Measurements from ENCODE around the gene LEPROT. TPM values are rescaled to one million over a fixed set of nuclear protein-coding genes. Genes with fewer than 3 reads are reported as not detected.

LEPROT gene
- total and polyA plus RNA-seq, 10 of the 15 experiments (the other 5 are each of a cell fraction or from before 2014, with no cell fraction given): 14.9 to 38.1 (median 17.4) TPM

DNA sequence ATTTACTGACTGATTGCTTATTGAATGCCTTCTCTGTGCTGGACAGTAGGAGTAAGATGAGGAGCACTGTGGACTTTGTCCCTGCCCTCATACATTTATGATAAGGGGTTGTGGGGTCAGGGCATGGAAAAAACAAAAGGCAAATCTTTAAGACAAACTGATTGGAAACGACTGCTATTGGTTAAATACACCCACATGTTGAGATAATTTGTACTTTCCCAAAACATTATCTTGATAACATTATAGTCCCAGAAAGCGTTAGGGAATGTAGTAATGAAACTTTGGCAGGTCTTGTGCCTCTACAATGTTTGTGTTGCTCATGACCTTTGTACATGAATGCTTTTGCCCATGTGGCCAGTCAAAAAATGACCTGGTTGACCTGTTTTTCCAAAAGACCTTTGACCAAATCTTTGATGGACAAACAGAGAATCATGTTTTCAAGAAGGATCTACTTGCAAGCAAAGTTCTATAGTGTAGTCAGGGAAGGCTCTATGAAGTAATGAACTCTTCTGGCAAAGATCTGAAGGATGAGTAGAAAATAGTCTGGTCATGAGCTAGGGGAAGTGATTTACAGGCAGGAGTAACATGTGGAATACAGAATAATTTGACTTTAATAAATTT is 50.9 kb downstream of the LEPROT start:
- Histone ChIP-seq H3K4me3 (no peak overlapping the region), H3K36me3 (ENCODE audit: control insufficient read depth in 2 of 2, insufficient read depth in 2 of 2, low read length in 1 of 2) (no peaks in the 10 kb centered on the region), H3K4me1 (ENCODE audit: control insufficient read depth, insufficient read depth, low read length) (no peaks in the 10 kb centered on the region), H3K79me2 (ENCODE audit: control insufficient read depth, insufficient read depth, low read length) (no peaks in the 10 kb centered on the region), H2AFZ (ENCODE audit: control insufficient read depth, low read depth, low read length) (no peak overlapping the region), H3K27ac (ENCODE audit: control insufficient read depth, insufficient read depth) (no peak overlapping the region), H4K20me1 (ENCODE audit: control insufficient read depth, insufficient read depth) (no peaks in the 10 kb centered on the region), H3K9ac (ENCODE audit: control insufficient read depth, insufficient read depth, low read length) (no peak overlapping the region), H3K27me3 (replicated peaks in 1 of 2; ENCODE audit: control insufficient read depth in 2 of 2, insufficient read depth in 2 of 2, low read length in 1 of 2) (no peaks in the 10 kb centered on the region), H3K9me3 (replicated peaks; ENCODE audit: control insufficient read depth, insufficient read depth, low read length) (no peaks in the 10 kb centered on the region), H3K4me2 (ENCODE audit: control insufficient read depth, insufficient read depth) (no peak overlapping the region)
- SMC1A ChIA-PET (ENCODE audit: uncharacterized antibody, unreplicated experiment): no interaction called here
- CTCF ChIA-PET: no interaction called here
- TF ChIP-seq, protein P1, sequence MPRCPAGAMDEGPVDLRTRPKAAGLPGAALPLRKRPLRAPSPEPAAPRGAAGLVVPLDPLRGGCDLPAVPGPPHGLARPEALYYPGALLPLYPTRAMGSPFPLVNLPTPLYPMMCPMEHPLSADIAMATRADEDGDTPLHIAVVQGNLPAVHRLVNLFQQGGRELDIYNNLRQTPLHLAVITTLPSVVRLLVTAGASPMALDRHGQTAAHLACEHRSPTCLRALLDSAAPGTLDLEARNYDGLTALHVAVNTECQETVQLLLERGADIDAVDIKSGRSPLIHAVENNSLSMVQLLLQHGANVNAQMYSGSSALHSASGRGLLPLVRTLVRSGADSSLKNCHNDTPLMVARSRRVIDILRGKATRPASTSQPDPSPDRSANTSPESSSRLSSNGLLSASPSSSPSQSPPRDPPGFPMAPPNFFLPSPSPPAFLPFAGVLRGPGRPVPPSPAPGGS (IDR thresholded peaks at IDR 0.05; ENCODE audit: borderline replicate concordance, insufficient read depth, low read depth, low read length, poor library complexity, severe bottlenecking): no peak
- TF ChIP-seq GATAD2B (conservative IDR thresholded peaks at IDR 0.05; ENCODE audit: low read depth): no peak
- no peak for TF ChIP-seq ESRRA (IDR thresholded peaks at IDR 0.05; ENCODE audit: low read length)
- no peak for TF ChIP-seq KDM1A (IDR thresholded peaks at IDR 0.05; ENCODE audit: borderline replicate concordance)
- no peak for TF ChIP-seq RCOR1 (conservative IDR thresholded peaks at IDR 0.05; ENCODE audit: low read depth, low read length)
- TF ChIP-seq NFYA (IDR thresholded peaks at IDR 0.05; ENCODE audit: borderline replicate concordance, low read depth, low read length): no peak
- TF ChIP-seq RELA (IDR thresholded peaks at IDR 0.05; ENCODE audit: borderline replicate concordance, partially characterized antibody): no peak
- no peak for TF ChIP-seq WRNIP1 (IDR thresholded peaks at IDR 0.05; ENCODE audit: borderline replicate concordance, low read depth, low read length)
- TF ChIP-seq, protein P2, sequence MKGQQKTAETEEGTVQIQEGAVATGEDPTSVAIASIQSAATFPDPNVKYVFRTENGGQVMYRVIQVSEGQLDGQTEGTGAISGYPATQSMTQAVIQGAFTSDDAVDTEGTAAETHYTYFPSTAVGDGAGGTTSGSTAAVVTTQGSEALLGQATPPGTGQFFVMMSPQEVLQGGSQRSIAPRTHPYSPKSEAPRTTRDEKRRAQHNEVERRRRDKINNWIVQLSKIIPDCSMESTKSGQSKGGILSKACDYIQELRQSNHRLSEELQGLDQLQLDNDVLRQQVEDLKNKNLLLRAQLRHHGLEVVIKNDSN (IDR thresholded peaks at IDR 0.05; ENCODE audit: borderline replicate concordance, extremely low read length, insufficient read depth, low read depth, low read length): no peak
- TF ChIP-seq TARDBP (IDR thresholded peaks at IDR 0.05; ENCODE audit: borderline replicate concordance): no peak
- TF ChIP-seq, protein P3, sequence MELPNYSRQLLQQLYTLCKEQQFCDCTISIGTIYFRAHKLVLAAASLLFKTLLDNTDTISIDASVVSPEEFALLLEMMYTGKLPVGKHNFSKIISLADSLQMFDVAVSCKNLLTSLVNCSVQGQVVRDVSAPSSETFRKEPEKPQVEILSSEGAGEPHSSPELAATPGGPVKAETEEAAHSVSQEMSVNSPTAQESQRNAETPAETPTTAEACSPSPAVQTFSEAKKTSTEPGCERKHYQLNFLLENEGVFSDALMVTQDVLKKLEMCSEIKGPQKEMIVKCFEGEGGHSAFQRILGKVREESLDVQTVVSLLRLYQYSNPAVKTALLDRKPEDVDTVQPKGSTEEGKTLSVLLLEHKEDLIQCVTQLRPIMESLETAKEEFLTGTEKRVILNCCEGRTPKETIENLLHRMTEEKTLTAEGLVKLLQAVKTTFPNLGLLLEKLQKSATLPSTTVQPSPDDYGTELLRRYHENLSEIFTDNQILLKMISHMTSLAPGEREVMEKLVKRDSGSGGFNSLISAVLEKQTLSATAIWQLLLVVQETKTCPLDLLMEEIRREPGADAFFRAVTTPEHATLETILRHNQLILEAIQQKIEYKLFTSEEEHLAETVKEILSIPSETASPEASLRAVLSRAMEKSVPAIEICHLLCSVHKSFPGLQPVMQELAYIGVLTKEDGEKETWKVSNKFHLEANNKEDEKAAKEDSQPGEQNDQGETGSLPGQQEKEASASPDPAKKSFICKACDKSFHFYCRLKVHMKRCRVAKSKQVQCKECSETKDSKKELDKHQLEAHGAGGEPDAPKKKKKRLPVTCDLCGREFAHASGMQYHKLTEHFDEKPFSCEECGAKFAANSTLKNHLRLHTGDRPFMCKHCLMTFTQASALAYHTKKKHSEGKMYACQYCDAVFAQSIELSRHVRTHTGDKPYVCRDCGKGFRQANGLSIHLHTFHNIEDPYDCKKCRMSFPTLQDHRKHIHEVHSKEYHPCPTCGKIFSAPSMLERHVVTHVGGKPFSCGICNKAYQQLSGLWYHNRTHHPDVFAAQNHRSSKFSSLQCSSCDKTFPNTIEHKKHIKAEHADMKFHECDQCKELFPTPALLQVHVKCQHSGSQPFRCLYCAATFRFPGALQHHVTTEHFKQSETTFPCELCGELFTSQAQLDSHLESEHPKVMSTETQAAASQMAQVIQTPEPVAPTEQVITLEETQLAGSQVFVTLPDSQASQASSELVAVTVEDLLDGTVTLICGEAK (IDR thresholded peaks at IDR 0.05; ENCODE audit: borderline replicate concordance): no peak
- TF ChIP-seq, protein P4, sequence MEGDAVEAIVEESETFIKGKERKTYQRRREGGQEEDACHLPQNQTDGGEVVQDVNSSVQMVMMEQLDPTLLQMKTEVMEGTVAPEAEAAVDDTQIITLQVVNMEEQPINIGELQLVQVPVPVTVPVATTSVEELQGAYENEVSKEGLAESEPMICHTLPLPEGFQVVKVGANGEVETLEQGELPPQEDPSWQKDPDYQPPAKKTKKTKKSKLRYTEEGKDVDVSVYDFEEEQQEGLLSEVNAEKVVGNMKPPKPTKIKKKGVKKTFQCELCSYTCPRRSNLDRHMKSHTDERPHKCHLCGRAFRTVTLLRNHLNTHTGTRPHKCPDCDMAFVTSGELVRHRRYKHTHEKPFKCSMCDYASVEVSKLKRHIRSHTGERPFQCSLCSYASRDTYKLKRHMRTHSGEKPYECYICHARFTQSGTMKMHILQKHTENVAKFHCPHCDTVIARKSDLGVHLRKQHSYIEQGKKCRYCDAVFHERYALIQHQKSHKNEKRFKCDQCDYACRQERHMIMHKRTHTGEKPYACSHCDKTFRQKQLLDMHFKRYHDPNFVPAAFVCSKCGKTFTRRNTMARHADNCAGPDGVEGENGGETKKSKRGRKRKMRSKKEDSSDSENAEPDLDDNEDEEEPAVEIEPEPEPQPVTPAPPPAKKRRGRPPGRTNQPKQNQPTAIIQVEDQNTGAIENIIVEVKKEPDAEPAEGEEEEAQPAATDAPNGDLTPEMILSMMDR (IDR thresholded peaks at IDR 0.05 in 2 of 3, conservative IDR thresholded peaks at IDR 0.05 in 1 of 3; ENCODE audit: control insufficient read depth in 2 of 3, extremely low read depth in 1 of 3, insufficient read depth in 1 of 3, low read depth in 3 of 3, low read length in 3 of 3): no peak
- TF ChIP-seq ZNF622 (IDR thresholded peaks at IDR 0.05): no peak
- no peak for TF ChIP-seq POLR2AphosphoS5 (IDR thresholded peaks at IDR 0.05; ENCODE audit: low read length)
- TF ChIP-seq BCL11A (IDR thresholded peaks at IDR 0.05; ENCODE audit: low read depth, low read length): no peak
- WGBS (ENCODE audit: insufficient coverage, insufficient replicate concordance, low lambda C conversion rate, missing lambda C conversion rate): 0% methylated on average over 2 of the region's 2 CpGs
- in situ Hi-C loops (cut with MboI) (no loop called here), intact Hi-C loops (cut with micrococcal nuclease; ENCODE audit: unreplicated experiment) (no loop called here)
- POLR2A ChIA-PET: no interaction called here
- RAD21 ChIA-PET (ENCODE audit: unreplicated experiment): no interaction called here
- DNase-seq (ENCODE audit: low read depth, low spot score) (no peak), FAIRE-seq (no peak), ATAC-seq (no peak)
- no TSS peak for BruUV-seq (replicated peaks)
